ENCODE measurements around the gene PTGER2. TPM values are rescaled to one million over a fixed set of nuclear protein-coding genes. Genes with fewer than 3 reads are reported as not detected.

Gene PTGER2
- total and polyA plus RNA-seq, 2 of the 8 experiments (the other 6 are each of a cell fraction or from before 2014, with no cell fraction given): 1.2 TPM

DNA sequence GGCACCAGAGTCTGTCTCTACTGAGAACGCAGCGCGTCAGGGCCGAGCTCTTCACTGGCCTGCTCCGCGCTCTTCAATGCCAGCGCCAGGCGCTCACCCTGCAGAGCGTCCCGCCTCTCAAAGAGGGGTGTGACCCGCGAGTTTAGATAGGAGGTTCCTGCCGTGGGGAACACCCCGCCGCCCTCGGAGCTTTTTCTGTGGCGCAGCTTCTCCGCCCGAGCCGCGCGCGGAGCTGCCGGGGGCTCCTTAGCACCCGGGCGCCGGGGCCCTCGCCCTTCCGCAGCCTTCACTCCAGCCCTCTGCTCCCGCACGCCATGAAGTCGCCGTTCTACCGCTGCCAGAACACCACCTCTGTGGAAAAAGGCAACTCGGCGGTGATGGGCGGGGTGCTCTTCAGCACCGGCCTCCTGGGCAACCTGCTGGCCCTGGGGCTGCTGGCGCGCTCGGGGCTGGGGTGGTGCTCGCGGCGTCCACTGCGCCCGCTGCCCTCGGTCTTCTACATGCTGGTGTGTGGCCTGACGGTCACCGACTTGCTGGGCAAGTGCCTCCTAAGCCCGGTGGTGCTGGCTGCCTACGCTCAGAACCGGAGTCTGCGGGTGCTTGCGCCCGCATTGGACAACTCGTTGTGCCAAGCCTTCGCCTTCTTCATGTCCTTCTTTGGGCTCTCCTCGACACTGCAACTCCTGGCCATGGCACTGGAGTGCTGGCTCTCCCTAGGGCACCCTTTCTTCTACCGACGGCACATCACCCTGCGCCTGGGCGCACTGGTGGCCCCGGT is 46.4 kb upstream of the PTGER2 start, which contains the start of gene PTGDR:
PTGDR (plus strand) TSS at position 198 of the 778 bp plus-strand sequence; CDS start at position 315, 117 bp downstream.
- H3K23me2 ChIP-seq (ENCODE audit: low read depth, low read length): peaks cover 17% of the 10 kb centered on the region; the same call in 1 of the 2 replicates
- H3K79me1 ChIP-seq (ENCODE audit: low read depth, low read length): no peaks in the 10 kb centered on the region
- H4K5ac ChIP-seq (ENCODE audit: insufficient read length, low read depth, low read length): no peak within 1 kb of the TSS
- peak within 1 kb of the TSS; percentile 86 for H2AFZ ChIP-seq (ENCODE audit: low read length)
- H2AK5ac ChIP-seq (ENCODE audit: low read depth, low read length): no peak within 1 kb of the TSS
- no peak within 1 kb of the TSS for H3K14ac ChIP-seq (ENCODE audit: insufficient read length)
- no peak within 1 kb of the TSS for H3K23ac ChIP-seq (ENCODE audit: insufficient read length)
- H3K27me3 ChIP-seq (replicated peaks in 1 of 4; ENCODE audit: control insufficient read depth in 3 of 4, extremely low read depth in 1 of 4, insufficient read depth in 3 of 4, low read length in 3 of 4): peaks cover 25 to 49% (median 43%) of the 10 kb centered on the region in 4 experiments
- no peak for FAIRE-seq
- H2BK5ac ChIP-seq (ENCODE audit: low read depth, low read length): peak within 1 kb of the TSS; percentile 53; the same call in 1 of the 2 replicates
- H3K9ac ChIP-seq (replicated peaks in 1 of 4; ENCODE audit: extremely low read depth in 1 of 4, low read depth in 3 of 4, low read length in 3 of 4): peak within 1 kb of the TSS in 1 of 4 experiments; percentile 50; a peak in 3 of 7 replicates
- H3K4me2 ChIP-seq (ENCODE audit: insufficient read depth in 1 of 2, low read depth in 2 of 2, low read length in 2 of 2): peak within 1 kb of the TSS; percentile 79 to 95
- H2BK120ac ChIP-seq (replicated peaks; ENCODE audit: low read depth, low read length): no peak within 1 kb of the TSS
- no peak within 1 kb of the TSS for H4K91ac ChIP-seq (replicated peaks; ENCODE audit: insufficient read length, low read length)
- H3K56ac ChIP-seq (replicated peaks; ENCODE audit: insufficient read length, low read depth, low read length): no peak within 1 kb of the TSS
- H3K36me3 ChIP-seq (ENCODE audit: control insufficient read depth in 2 of 4, insufficient read depth in 4 of 4, low read length in 3 of 4): no peaks in the 10 kb centered on the region
- H3K9me3 ChIP-seq (ENCODE audit: insufficient read depth in 2 of 2, low read depth in 1 of 2, low read length in 1 of 2): no peaks in the 10 kb centered on the region
- H4K8ac ChIP-seq (ENCODE audit: extremely low read depth, insufficient read depth, low read length): peak within 1 kb of the TSS; percentile 82
- H4K20me1 ChIP-seq (replicated peaks in 1 of 2; ENCODE audit: control insufficient read depth in 1 of 2, insufficient read depth in 2 of 2, low read length in 2 of 2): no peaks in the 10 kb centered on the region
- POLR2A ChIA-PET (ENCODE audit: partially characterized antibody): no interaction called here
- H3K4ac ChIP-seq (replicated peaks; ENCODE audit: insufficient read length, low read depth, low read length): no peak within 1 kb of the TSS
- DNase-seq (ENCODE audit: low read depth in 1 of 2, low spot score in 2 of 2): peak in 1 of 2 experiments; percentile 80
- CTCF ChIA-PET (ENCODE audit: partially characterized antibody): interaction anchor here (0.6 to 1.6 kb wide), 4 partner anchors 51 to 196 kb away, joined by 3 to 5 read pairs (median 3); no protein-coding TSS in a partner anchor
- H3K4me1 ChIP-seq (replicated peaks in 1 of 4; ENCODE audit: control insufficient read depth in 3 of 4, insufficient read depth in 4 of 4, low read length in 3 of 4): peaks cover 0 to 14% (median 6%) of the 10 kb centered on the region in 4 experiments; a peak in 6 of 7 replicates
- no peaks in the 10 kb centered on the region for H3K79me2 ChIP-seq (ENCODE audit: control insufficient read depth in 1 of 2, insufficient read depth in 2 of 2, low read length in 2 of 2)
- peak within 1 kb of the TSS; percentile 93; the same call in 1 of the 2 replicates for H2BK12ac ChIP-seq (ENCODE audit: low read depth, low read length)
- H2BK15ac ChIP-seq (ENCODE audit: low read length): peak within 1 kb of the TSS; percentile 49
- H2BK20ac ChIP-seq (ENCODE audit: low read length): peak within 1 kb of the TSS; percentile 64; the same call in 1 of the 2 replicates
- WGBS, 2 experiments (ENCODE audit: extremely low coverage in 1 of 2, insufficient coverage in 1 of 2, insufficient read length in 1 of 2, insufficient replicate concordance in 2 of 2, low coverage in 1 of 2, low lambda C conversion rate in 2 of 2, missing lambda C conversion rate in 1 of 2): 5% methylated on average over 57 of the region's 63 CpGs; no CpG with 5 or more reads in 1 of the 2 experiments
- no peak within 1 kb of the TSS for H3K27ac ChIP-seq (ENCODE audit: low read depth, low read length)
- peak within 1 kb of the TSS; percentile 27 to 69 (median 60) for H3K4me3 ChIP-seq (ENCODE audit: extremely low read depth in 1 of 4, insufficient read depth in 2 of 4, low read depth in 3 of 4, low read length in 4 of 4)
- peak within 1 kb of the TSS; percentile 36 for H3K18ac ChIP-seq (ENCODE audit: extremely low read depth, low read length)
- no peak for TF ChIP-seq GABPA (IDR thresholded peaks at IDR 0.05; ENCODE audit: borderline replicate concordance, insufficient read depth, low read length)
- no peak for TF ChIP-seq CHD1 (IDR thresholded peaks at IDR 0.05; ENCODE audit: low read depth, low read length)
- no peak for TF ChIP-seq SIX5 (IDR thresholded peaks at IDR 0.05; ENCODE audit: low read depth, low read length)
- TF ChIP-seq KDM1A (IDR thresholded peaks at IDR 0.05; ENCODE audit: borderline replicate concordance, low read length): no peak
- TF ChIP-seq BCL11A (IDR thresholded peaks at IDR 0.05; ENCODE audit: low read depth in 2 of 2, low read length in 2 of 2): no peak
- TF ChIP-seq YY1 (IDR thresholded peaks at IDR 0.05; ENCODE audit: low read depth, low read length): no peak
- no peak for TF ChIP-seq SP1 (IDR thresholded peaks at IDR 0.05; ENCODE audit: low read depth, low read length)
- TF ChIP-seq PHF8 (conservative IDR thresholded peaks at IDR 0.05; ENCODE audit: low read depth, low read length): no peak
- peak; percentile 30; the same call in 1 of the 2 replicates for TF ChIP-seq TAF1 (IDR thresholded peaks at IDR 0.05; ENCODE audit: low read depth, low read length)
- 0 out of 2 replicates have a peak, but pooled peaks have one; percentile 8 for TF ChIP-seq CREB1 (IDR thresholded peaks at IDR 0.05)
- TF ChIP-seq RBBP5 (IDR thresholded peaks at IDR 0.05; ENCODE audit: borderline replicate concordance, low read depth, low read length): peak; percentile 32; the same call in 1 of the 2 replicates
- TF ChIP-seq HDAC2 (IDR thresholded peaks at IDR 0.05; ENCODE audit: borderline replicate concordance in 1 of 2, low read depth in 2 of 2, low read length in 2 of 2): no peak
